ENCODE results near the gene PPFIBP1.

The PPFIBP1 gene

DNA sequence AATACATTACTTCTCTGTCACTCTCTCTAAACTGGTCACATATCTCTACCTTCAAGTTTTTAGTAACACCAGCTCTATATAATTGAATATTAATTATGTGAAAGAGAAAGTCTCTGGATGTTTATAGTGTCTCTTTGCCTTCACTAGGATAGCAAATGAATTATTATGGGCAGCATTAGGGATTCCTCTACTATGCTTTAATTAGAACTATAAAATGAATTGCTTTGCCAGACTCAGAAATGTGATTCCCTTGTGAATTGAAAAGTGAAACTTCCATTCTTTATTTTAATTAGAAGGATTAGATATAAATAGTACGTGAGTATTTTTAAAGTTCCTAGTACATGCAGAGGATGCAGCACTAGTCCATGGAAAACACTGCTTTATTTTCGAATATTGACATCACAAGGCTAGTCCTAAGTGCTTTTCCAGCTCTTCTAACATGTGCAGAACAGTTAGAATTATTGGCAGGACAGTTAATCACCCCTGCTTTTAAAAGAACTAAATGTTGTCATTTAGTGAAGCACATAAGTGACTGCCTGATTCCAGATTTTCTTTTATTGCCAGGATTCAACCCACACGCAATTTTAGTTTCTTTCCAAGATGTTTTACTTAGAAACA lies 149.2 kb downstream of the PPFIBP1 start:
- no peak for DNase-seq

DNA sequence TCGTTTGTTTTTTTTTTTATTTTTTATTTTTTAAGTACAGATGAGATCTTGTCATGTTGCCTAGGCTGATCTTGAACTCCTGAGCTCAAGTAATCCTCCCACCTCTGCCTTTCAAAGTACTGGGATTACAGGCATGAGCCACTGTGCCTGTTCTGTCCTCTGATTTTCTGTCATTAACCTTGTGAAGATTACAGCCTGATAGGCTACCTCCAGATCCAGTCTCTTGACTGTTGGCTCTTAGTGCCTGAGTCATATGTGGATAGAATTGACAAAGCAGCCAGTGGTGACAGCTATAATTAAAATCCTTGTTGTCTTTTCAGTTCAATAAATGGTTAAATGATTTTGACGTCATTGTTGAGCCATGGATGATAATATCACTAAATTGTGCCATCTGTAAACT lies 151.0 kb downstream of the PPFIBP1 start:
- DNase-seq = no peak

DNA sequence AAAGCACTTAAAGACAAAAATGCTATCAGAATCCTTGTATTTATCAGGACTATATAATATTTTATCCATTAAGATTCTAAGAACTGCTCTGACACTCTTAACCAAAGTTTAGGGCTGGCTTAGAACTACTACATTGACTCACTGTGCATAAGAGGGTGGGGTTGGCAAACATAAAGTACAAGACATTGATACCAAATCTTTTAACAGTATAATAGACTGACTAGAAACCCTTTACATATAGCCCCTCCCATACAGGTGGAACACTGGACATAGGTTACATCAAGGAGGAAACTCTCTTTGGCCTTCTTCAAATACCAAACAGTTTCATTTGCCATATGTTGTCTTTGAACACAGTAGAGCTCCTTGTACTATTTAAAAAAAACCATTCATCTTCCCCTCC lies 156.6 kb downstream of the PPFIBP1 start:
- no peak for DNase-seq

DNA sequence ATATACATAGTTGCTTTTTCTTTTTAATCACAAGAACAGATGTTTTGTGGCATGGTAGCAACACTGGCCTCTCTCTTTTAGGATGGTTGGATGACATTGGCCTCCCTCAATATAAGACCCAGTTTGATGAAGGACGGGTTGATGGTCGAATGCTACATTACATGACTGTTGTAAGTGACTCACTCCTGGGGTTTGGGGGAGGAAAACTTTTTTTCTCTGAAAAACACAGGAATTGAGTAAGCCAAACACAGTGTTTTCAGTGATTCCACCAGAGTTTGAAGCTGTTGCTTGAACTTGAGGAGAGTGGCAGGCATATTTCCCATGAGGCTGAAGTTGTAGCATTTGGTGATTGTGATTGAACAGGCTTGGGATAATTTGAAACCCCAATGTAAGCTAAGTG lies 158.5 kb downstream of the PPFIBP1 start:
- DNase-seq = no peak

DNA sequence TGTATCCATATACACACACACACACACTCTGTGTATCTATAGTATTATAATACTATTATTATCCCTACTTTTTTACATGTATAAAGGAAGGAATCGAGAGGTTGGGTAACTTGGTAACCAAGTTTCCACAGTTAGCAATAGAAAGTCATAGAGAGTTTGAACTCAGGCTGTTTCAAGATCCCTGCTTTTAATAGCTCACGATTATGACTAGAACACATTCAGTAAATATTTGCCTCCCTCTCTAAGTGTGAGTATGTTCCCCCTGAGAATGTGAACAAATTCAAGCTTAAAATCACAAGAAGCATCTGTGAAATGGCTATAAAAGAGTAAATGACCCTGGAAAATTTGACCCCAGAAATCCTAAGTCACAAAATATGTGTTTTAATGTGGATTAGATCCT lies 161.3 kb downstream of the PPFIBP1 start:
- DNase-seq = no peak

DNA sequence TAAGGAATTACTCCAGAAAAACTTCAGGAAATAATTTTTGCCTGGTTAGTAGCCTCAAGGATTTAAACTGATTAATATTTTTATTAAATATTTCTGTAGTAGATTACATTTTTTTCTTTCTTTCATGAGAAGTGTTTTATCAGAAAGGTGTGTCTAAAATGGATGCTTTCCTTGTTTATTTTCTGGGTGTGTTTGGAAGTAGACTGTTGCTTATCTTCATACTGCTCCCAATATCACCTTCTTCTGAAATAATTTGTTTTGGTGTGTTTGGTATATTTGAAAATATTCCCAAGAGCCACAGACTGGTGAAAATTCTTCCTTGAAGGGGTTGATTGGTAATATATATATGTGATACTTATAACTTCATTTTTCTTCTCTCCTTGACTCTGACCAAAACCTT lies 162.1 kb downstream of the PPFIBP1 start:
- DNase-seq = no peak

DNA sequence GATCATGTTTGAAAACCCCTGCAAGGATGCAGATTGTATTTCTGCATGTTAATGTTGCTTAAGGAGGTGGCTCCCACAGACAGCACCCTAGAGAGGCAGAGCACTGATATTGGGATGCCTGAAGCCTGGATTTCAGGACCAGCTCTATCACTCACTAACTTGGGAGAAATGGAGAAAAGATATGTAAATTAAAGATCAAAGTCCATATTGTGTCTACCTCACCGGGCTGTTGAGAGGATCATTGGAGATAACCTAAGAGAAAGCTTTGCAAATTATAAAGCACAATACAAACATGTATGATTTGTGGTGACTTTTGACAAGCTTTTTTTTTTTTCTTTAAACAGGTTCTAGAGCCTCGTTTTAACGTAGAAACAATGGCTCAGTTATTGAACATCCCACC lies 164.7 kb downstream of the PPFIBP1 start:
- DNase-seq = no peak

DNA sequence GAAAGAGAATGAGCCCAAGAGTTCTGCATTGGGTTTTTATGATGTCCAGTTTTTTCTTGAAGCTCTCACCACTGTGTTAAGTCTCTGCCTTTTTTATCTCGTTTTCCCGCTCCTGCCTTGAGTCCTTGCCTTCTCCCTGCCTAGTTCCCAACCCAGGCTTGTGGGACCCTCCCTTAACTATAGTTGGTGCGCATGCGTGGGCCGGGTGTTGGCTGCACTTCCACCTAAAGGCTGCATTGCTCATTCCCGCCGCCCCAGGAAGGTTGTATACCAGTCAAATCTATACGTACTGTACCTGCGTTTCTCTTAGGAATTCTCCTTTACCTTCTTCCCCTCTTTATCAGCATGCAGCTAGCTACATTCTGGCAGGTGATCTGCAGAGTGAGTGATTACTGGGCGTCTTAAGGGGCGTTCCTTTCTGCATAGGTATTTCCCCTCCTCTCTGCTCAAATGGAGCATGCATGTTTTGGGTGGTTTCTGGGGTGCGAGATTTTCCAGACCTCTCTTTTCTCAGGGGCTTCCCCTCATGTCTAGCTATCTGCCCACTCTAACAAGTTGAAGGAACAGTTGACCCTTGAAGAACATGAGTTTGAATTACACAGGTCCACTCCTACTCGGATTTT lies 165.7 kb downstream of the PPFIBP1 start:
- no peak for DNase-seq

DNA sequence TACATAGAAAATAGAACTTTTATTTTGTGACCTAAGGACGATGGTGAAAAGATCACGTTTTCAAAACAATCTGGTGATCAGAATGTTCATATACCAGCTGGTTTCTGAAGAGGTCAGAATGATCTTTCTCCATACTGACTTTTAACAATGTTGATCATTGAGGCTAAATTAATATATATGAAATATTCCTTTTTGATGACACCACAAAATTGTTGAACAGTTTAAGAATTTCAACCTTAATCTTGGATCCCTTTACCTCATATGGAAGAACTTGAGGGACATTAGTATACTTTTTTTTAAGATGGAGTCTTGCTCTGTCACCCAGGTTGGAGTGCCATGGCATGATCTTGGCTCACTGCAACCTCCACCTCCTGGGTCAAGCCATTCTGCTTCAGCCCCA lies 169.4 kb downstream of the PPFIBP1 start:
- no peak for DNase-seq

DNA sequence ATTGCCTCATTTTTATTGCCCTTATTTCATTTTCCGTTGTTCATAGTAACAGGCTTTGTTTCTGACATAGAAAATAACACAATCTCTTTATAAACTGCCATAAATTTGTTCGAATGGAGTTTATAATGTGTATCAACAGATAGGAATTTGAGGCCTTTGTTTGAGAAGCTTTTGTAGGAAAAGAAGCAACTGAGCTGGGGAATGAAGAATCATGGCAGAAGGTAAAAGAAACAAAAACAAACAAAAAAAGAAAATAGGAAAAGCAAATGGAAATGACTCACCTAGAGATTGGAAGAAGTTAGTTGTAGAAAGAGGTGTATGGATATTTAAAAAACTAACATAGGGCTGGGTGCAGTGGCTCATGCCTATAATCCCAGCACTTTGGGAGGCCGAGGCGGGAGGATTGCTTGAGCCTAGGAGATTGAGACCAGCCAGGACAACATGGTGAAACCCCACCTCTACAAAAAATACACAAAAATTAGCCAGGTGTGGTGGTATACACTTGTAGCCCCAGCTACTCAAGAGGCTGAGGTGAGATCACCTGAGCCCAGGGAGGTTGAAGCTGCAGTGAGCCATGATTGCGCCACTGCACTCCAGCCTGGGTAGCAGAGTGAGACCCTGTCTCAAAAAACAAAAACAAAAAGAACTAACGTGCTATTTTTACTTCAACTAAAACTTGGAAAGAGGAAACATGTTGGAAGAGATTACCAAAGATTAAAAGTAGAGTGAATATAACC lies 171.7 kb downstream of the PPFIBP1 start:
- DNase-seq = no peak

DNA sequence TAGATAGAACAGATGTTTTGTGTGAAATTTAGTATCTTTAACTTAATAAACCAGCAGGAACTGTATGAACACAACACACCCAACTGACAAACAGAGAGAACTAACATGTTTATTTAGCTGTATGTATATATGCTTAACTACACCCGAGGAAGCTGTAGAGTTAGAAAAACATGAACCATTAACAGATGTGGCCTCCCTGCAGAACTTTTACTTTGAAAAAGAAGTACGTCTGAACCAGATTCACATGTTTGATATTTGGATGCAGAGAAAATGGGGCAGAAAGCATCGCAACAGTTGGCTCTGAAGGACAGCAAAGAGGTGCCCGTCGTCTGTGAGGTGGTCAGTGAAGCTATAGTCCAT lies 172.3 kb downstream of the PPFIBP1 start, which contains the start of gene REP15:
Gene REP15, plus strand, starts transcription at position 155 of the 360 bp plus-strand sequence. Its CDS starts 116 bp downstream, at position 271.
- DNase-seq = no peak

DNA sequence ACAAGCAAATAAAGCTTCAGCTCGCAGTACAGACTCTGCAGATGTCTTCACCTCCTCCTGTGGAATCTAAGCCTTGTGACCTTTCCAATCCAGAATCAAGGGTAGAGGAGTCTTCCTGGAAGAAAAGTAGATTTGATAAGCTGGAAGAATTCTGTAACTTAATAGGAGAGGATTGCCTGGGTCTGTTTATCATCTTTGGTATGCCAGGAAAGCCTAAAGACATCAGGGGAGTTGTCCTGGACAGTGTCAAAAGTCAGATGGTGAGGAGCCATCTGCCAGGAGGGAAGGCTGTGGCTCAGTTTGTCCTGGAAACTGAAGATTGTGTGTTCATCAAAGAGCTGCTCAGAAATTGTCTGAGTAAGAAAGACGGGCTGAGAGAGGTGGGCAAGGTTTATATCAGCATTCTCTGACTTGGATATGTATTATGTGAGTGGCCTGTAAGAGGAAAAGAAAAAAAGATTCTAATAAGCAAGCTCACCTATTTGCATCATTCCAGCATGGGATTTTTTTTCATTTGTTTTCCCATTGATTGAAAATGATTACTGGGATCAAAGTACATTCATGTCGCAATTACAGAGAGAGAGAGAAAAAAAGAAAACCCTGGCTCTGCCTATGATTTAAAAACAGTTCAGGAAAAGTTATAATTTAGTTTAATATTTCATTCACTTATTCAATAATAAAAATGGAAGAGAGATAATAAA lies 173.0 kb downstream of the PPFIBP1 start:
- DNase-seq = no peak

DNA sequence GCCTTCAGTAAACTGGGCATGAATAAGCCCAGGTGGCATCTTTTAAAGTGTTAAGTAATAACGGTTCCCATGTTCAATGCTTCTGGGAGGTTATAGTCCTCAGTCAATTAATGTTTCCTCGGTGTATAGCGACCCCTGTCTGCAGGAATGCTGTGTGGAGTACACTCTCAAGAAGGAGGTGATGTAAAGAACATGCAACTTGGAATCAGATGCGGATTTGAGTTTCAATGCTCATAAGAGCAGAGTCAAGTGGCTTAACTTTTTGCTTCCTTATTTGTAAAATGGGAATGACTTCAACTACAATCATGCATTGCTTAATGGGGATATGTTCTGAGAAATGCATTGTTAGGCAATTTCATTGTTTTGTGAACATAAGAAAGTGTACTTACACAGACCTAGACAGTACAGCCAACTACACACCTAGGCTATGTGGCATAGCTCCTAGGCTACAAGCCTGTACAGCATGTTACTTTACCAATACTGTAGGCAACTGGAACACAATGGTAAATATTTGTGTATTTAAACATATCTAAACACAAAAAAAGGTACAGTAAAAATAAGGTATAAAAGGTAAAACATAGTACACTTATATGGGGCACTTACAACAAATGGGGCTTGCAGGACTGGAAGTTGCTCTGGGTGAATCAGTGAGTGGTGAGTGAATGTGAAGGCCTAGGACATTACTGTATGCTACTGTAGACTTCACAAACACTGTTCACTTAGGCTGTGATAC lies 179.9 kb downstream of the PPFIBP1 start:
- peak; percentile 91 for DNase-seq

DNA sequence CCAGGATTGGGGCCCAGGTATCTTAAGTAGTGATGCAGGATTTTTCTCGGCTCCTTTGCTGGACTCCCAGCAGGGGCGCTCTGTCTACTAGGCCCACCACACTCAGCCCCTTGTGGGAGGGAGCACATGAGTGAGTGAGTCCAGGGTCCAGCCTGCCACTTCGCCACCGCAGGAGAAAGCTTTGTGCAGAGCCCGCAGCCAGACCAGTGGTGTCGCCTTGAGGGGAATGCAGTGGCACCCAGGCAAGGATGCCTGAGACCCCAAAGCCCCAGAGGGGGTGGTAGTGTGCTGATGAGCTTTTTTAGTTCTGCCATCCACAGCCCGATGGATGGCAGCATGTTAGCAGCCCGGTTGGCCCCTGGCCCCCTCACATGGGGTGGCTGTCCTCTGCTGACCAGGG lies 181.3 kb downstream of the PPFIBP1 start:
- DNase-seq = no peak

DNA sequence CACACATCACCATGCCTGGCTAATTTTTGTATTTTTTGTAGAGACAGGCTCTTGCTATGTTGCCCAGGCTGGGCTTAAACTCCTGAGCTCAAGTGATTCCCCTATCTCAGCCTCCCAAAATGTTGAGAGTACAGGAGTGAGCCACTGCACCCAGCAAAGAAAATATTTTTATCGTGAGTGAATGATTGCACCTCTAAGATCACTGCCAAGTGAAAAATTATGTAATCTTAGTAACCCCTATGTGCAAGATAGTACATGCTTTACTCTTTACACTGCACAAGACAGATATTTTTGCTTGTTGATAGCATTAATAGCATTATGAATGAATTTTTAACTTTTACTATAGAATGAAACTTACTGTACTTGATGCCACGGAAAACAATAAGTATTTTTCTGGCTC lies 183.2 kb downstream of the PPFIBP1 start:
- DNase-seq = no peak

DNA sequence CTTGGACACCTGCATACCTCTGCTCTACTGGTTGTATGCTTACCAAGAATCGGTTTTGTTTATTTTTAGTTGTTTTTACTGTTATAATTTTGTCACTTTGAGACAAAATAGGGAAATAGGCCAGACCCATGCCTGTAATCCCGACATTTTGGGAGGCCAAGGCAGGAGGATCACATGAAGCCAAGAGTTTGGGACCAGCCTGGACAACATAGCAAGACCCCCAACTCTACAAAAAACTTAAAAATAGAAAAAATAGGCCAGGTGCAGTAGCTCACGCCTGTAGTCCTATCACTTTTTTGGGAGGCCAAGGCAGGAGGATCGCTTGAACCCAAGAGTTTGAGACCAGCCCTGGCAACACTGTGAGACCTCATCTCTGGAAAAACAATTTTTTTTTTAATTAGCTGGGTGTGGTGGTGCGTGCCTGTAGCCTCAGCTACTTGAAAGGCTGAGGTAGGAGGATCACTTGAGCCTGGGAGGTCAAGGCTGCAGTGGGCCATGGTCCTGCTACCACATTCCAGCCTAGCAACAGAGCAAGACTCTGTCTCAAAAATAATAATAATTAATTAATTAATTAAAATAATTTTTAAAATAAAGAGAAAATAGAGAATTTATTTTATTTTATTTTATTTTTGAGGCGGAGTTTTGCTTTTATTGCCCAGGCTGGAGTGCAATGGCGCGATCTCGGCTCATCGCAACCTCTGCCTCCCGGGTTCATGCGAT lies 185.4 kb downstream of the PPFIBP1 start:
- DNase-seq = no peak

DNA sequence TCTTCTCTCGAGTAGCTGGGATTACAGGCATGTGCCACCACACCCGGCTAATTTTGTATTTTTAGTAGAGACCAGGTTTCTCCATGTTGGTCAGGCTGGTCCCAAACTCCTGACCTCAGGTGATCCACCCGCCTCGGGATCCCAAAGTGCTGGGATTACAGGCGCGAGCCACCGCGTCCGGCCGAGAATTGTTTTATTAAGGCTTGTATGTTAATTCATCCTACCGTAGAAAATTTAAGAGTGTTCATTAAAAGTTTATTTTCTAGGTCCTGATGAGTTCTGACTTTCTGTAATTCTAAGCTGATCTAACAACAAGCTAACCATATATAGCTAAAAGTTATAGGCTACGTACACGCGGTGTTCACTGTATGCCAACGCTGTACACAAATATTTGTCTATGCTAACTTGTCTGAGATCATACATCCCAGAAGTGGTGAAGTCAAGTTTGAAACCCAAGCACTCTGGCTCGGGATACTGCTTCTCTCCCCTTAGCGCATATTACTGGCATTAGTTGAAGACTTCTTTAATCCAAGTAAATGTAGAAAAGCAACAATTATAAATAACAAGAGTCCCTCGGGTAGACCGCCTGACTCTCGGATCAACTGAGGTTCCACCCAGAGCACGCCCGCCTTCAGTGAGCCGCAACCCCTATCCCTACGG lies 186.1 kb downstream of the PPFIBP1 start:
- peak; percentile 55 for DNase-seq

DNA sequence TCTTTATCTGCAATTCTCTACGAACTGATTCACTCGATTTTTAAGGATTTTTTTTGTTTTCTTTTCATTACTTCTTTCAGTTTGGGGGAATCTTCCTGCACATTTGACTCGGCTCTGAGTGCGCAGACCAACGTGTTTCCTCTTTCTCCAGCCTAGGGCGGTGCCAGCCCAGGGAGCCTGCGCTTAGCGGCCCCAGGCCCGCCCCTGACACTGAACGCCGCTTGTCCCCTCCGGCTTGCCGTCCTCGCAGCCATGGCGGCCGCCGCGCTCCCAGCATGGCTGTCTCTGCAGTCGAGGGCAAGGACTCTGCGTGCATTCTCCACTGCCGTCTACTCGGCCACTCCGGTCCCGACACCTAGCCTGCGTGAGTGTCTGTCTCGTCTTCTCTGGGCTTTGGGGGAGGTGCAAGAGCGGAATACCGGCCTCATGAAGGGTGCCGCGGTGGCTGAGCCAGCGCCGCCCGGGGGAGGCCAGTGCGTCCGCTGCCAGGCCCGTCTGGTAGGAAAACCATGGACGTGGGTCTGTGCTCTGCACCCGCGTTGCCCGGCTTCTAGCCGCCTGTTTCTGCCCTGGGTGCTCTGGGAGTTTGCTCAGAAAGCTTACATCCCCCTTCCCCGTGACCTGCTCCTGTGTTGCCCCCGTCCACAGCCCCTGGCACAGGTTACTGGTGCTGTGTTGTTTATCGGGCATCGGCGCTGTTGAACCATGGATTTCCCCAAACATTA lies 186.7 kb downstream of the PPFIBP1 start, which contains the start of gene MRPS35:
Gene MRPS35, plus strand, starts transcription at position 241 of the 725 bp plus-strand sequence. Its CDS starts 12 bp downstream, at position 253.
- peak; percentile 95 for DNase-seq

DNA sequence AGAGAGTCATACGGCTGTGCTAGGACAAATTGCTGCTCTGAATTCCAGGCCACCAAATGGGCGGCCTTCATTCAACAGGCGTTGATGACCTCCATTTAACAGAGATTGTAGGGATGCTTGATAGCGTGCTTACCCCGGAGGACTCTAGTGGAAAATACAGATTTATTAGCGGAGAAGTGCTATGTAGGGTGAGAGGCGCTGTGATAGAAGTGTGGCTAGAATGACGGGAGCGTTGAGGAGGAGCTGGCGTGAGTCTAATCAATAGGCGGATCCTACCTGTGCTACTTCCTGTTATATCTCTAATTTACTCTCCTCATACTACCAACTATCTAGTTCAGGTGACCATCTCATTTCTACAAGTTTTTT lies 187.3 kb downstream of the PPFIBP1 start:
- peak; percentile 58 for DNase-seq

DNA sequence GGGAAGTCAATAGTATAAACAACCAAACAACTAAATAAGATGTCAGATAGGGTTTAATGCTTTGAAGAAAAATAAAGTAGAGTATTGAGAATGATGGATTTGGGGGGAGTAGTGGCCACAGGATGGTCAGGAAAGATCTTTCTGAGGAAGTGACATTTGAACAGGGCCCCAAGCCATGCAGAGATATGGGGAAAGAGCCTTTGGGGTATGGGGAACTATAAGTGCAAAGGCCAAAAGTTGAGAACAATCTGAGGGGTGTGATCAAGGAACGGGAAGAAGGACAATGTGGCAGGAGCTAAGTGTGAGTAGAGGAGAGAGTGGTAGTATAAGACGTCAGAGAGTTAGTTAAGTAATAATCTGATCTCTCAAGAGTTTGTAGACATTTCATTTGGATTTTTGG lies 188.0 kb downstream of the PPFIBP1 start:
- no peak for DNase-seq

DNA sequence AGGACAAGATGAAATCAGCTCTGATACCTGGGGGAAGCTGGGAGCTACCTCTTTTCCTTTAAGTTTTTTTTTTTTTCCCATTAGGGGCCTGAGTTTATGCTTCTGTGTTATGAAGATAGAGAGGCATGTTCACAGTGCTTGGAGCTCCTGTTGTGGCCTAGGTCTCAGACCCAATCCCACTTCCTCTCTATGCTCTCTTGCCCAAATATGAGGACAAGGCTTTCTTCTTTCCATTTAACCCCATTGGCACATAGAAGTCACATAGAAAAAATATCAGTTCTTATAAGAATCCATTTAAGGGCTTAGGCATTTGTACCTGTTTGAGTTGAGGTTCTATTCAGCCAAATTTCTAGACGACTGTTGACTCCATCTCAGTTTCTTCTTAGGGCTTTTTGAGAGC lies 199.2 kb downstream of the PPFIBP1 start:
- no peak for DNase-seq
